Cardiac muscle cell (in vitro differentiated cells and primary cell): ENCODE data around the gene ARFRP1. TPM values are rescaled to one million over a fixed set of nuclear protein-coding genes. Genes with fewer than 3 reads are reported as not detected.

Experiments used
- DNase-seq, 2 donors: peaks; one replicate each; pipeline versions ENCODE4 v3.0.0 to v3.0.0-alpha.2; 2010 to 2017; ENCODE audit warnings: low read depth in 1 of 2, low spot score in 1 of 2
- H3K27ac ChIP-seq: fragments of 200-600 bp; sonication (generic); 2 replicates; pipeline ENCODE4 v1.5.1; 2016
- H3K27me3 ChIP-seq: fragments of 200-600 bp; sonication (generic); 2 replicates; pipeline ENCODE4 v1.6.0; 2016; ENCODE audit warnings: control low read depth
- H3K36me3 ChIP-seq: fragments of 200-600 bp; sonication (generic); 2 replicates; pipeline ENCODE4 v1.5.1; 2016; ENCODE audit warnings: control low read depth
- H3K4me1 ChIP-seq: fragments of 200-600 bp; sonication (generic); 2 replicates; pipeline ENCODE4 v1.8.1; 2017; ENCODE audit warnings: low read depth, mild to moderate bottlenecking, mixed run types
- H3K4me3 ChIP-seq: fragments of 200-600 bp; sonication (generic); 2 replicates; pipeline ENCODE4 v1.5.1; 2016; ENCODE audit warnings: mild to moderate bottlenecking
- H3K9me3 ChIP-seq: fragments of 200-600 bp; sonication (generic); 2 replicates; pipeline ENCODE4 v1.5.1; 2017; ENCODE audit warnings: low read depth, mild to moderate bottlenecking, control low read depth
- polyA plus RNA-seq: library from polyadenylated mRNA; unstranded; fragments of >200 nt; fragmentation: Nextera tagmentation; extraction: Ambion mirVana; gene quantifications from 2 replicates; pipeline ENCODE4 v1.2.1, GENCODE V29; 2016
- total RNA-seq: library from RNA; depleted of rRNA; stranded (reverse); fragments of >200 nt; gene quantifications from 2 replicates; pipeline ENCODE4 v1.2.3, GENCODE V29; 2016
- TF ChIP-seq, protein P1 (sequence below): IDR thresholded peaks from 2 replicates; pipeline ENCODE4 v1.5.1; 2012; ENCODE audit warnings: low read depth, mild to moderate bottlenecking, low read length

The ARFRP1 gene
- total and polyA plus RNA-seq, 2 experiments from 2014 or later: 61.3 to 85.1 TPM

DNA sequence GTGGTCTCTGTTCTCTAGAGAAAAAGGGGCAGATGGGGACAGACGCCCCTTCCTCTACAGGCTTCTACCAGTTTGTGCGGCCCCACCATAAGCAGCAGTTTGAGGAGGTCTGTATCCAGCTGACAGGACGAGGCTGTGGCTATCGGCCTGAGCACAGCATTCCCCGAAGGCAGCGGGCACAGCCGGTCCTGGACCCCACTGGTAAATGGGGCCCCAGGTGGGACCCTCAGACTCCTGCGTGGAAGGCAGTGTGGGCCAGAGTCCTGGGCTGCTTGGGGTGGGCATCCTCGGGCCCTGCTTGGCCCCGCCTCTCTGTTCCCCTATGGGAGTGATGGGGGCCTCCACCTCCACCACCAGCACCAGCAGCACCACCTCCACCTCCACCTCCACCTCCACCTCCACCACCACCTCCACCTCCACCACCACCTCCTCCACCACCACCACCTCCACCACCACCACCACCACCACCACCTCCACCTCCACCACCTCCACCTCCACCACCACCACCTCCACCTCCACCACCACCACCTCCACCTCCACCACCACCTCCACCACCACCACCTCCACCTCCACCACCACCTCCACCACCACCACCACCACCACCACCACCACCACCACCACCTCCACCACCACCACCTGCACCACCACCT, 14.6 kb downstream of the ARFRP1 start:
- no peak for DNase-seq
- TF ChIP-seq, protein P1, sequence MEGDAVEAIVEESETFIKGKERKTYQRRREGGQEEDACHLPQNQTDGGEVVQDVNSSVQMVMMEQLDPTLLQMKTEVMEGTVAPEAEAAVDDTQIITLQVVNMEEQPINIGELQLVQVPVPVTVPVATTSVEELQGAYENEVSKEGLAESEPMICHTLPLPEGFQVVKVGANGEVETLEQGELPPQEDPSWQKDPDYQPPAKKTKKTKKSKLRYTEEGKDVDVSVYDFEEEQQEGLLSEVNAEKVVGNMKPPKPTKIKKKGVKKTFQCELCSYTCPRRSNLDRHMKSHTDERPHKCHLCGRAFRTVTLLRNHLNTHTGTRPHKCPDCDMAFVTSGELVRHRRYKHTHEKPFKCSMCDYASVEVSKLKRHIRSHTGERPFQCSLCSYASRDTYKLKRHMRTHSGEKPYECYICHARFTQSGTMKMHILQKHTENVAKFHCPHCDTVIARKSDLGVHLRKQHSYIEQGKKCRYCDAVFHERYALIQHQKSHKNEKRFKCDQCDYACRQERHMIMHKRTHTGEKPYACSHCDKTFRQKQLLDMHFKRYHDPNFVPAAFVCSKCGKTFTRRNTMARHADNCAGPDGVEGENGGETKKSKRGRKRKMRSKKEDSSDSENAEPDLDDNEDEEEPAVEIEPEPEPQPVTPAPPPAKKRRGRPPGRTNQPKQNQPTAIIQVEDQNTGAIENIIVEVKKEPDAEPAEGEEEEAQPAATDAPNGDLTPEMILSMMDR: no peak
- Histone ChIP-seq H3K36me3 (no peaks in the 10 kb centered on the region), H3K4me3 (no peak overlapping the region), H3K27ac (peak overlapping the region; percentile 43), H3K9me3 (no peaks in the 10 kb centered on the region), H3K4me1 (peaks cover 6% of the 10 kb centered on the region), H3K27me3 (no peaks in the 10 kb centered on the region)

GRCh38 chr20:63692436-63693082, 15.2 kb downstream of the ARFRP1 start:
- Histone ChIP-seq H3K9me3 (no peaks in the 10 kb centered on the region), H3K27me3 (no peaks in the 10 kb centered on the region), H3K4me3 (no peak overlapping the region), H3K27ac (peak overlapping the region; percentile 43), H3K4me1 (peaks cover 6% of the 10 kb centered on the region), H3K36me3 (no peaks in the 10 kb centered on the region)
- DNase-seq: no peak
- TF ChIP-seq, protein P1: no peak

DNA sequence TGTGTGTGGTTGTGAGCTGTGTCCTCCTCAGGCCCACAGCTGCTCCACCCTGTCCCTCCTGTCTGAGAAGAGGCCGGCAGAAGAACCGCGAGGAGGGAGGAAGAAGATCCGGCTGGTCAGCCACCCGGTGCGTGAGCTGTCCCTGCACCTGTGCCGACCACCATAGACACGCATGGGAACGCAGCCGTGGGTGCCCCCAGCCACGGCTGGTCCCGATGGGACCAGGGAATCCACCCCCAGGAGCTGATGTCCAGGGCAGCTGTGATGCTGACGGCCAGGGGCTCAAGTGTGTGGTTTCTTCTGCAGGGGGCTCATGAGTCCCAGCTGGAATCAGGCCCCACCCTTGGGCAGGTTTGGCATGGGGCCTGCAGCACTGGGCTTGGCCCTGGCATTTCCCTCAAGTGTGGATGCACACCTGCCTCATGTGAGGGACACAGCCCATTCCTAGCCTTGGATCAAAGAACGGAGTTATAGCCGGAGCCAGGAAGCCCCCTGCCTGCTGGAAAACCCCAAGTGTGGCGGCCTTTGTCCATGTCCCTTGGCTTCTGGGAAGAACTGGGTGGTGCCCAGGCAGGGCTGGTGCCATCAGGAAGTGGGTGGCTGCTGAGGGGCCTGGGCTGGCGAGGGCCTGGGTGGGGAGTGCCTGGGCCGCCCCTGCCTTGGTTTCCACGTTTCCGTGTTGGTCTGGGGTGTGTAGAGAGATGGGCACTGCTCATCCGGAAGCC, 15.9 kb downstream of the ARFRP1 start:
- Histone ChIP-seq H3K4me1 (peaks cover 4% of the 10 kb centered on the region), H3K4me3 (no peak overlapping the region), H3K27me3 (no peaks in the 10 kb centered on the region), H3K36me3 (no peaks in the 10 kb centered on the region), H3K9me3 (no peaks in the 10 kb centered on the region), H3K27ac (peak overlapping the region; percentile 43)
- DNase-seq: no peak
- TF ChIP-seq, protein P1: no peak

DNA sequence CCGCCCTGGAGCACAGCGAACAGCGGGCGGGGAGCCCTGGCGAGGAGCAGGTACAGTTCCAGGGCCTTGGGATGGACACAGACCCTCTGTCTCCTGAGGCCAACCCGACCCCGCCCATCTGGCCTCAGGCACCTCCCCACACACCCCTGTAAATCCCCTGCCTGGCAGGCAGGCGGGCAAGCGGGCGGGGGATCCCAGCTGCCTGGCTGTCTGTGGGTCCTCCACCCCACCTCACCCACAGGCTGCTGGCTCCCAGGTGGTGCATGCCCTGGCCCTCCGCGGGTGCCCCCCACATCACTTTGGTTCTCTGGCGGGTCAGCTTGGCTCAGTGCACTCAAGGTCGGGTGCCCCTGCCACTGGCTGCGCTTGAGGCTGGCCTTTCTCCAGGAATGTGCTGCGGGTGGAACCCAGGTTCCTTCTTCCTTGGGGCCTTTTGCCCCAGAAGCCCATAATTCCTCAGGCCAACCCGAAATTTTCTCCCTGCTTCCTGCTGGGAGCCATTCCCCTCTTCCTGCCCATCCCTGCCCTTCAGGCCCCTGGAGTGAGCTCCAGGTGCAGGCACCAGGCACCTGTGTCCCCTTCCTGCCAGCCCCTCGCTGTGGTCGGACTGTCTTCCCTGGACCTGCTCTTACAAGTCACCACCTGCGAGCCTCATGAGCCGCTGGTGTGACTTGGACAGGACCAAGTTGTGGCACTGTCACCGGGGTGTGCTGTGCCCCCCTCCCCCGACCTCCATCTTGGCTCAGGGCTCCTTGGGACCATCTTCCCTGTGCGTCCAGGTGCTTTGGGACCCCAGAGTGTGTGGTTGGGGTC, 16.7 kb downstream of the ARFRP1 start:
- H3K27ac ChIP-seq: no peak overlapping the region
- H3K4me1 ChIP-seq: peaks cover 7% of the 10 kb centered on the region
- TF ChIP-seq, protein P1: no peak
- no peak overlapping the region for H3K4me3 ChIP-seq
- DNase-seq: no peak
- no peaks in the 10 kb centered on the region for H3K9me3 ChIP-seq
- no peaks in the 10 kb centered on the region for H3K27me3 ChIP-seq
- no peaks in the 10 kb centered on the region for H3K36me3 ChIP-seq
